DND-41 (cell line): ENCODE measurements around the gene GALNT13.

Experiments
- CTCF ChIP-seq: IDR thresholded peaks from 2 replicates; pipeline ENCODE4 v1.5.1; 2012; ENCODE audit warnings: borderline replicate concordance, low read length, moderate library complexity, mild to moderate bottlenecking; ENCODE audit not compliant: poor library complexity, severe bottlenecking; ENCODE audit errors: extremely low read depth
- EZH2 ChIP-seq: IDR thresholded peaks from 3 replicates; pipeline ENCODE4 v1.6.1; 2012; ENCODE audit warnings: borderline replicate concordance, low read depth, mild to moderate bottlenecking, moderate library complexity, low read length, inconsistent platforms; ENCODE audit not compliant: severe bottlenecking

- TF ChIP-seq CTCF (no peak), EZH2 (no peak)
Measured at GRCh38 chr2:154231021-154231420, 359.3 kb downstream of the GALNT13 start.
